H1 (cell line): Measurements from ENCODE around the gene TMC4. TPM values are rescaled to one million over a fixed set of nuclear protein-coding genes. Genes with fewer than 3 reads are reported as not detected.

Source experiments
- ATF3 ChIP-seq: IDR thresholded peaks from 2 replicates; pipeline ENCODE4 v1.6.1; 2011; ENCODE audit warnings: low read depth, mild to moderate bottlenecking, low read length; ENCODE audit not compliant: insufficient read depth
- CBX5 ChIP-seq: fragments of 300-800, 300-1000 bp; sonication (generic); IDR thresholded peaks from 2 replicates; pipeline ENCODE4 v1.7.1; 2016; ENCODE audit warnings: antibody characterized with exemption, low read length, low read depth
- CHD7 ChIP-seq: fragments of 300-600 bp; sonication (generic); IDR thresholded peaks from 2 replicates; pipeline ENCODE4 v1.7.1; 2012; ENCODE audit warnings: low read length, moderate library complexity, mild to moderate bottlenecking, inconsistent platforms; ENCODE audit not compliant: insufficient replicate concordance
- MAFK ChIP-seq: IDR thresholded peaks from 2 replicates; pipeline ENCODE4 v1.6.1; 2012; ENCODE audit warnings: low read depth, mild to moderate bottlenecking, improper control_type of control experiment, low read length
- NANOG ChIP-seq: IDR thresholded peaks from 2 replicates; pipeline ENCODE4 v1.6.1; 2011; ENCODE audit warnings: low read length, low read depth, mild to moderate bottlenecking, inconsistent platforms; ENCODE audit not compliant: insufficient read depth, poor library complexity, severe bottlenecking
- RAD21 ChIP-seq, 2 experiments: IDR thresholded peaks in 1 of 2; conservative IDR thresholded peaks in 1 of 2; 2 replicates each; pipeline ENCODE4 v1.6.1; 2011; ENCODE audit warnings: low read depth in 2 of 2, low read length in 2 of 2, improper control_type of control experiment in 1 of 2, inconsistent platforms in 1 of 2, mild to moderate bottlenecking in 1 of 2, moderate library complexity in 1 of 2
- RXRA ChIP-seq: IDR thresholded peaks from 2 replicates; pipeline ENCODE4 v1.6.1; 2011; ENCODE audit warnings: low read depth, mild to moderate bottlenecking, low read length, moderate library complexity; ENCODE audit not compliant: insufficient read depth
- TAF1 ChIP-seq: IDR thresholded peaks from 2 replicates; pipeline ENCODE4 v1.6.1; 2011; ENCODE audit warnings: mild to moderate bottlenecking, low read depth, low read length
- YY1 ChIP-seq: IDR thresholded peaks from 2 replicates; pipeline ENCODE4 v1.6.1; 2011; ENCODE audit warnings: low read depth, mild to moderate bottlenecking, low read length
- polyA plus RNA-seq, 7 experiments: library from polyadenylated mRNA; depleted of rRNA in 3 of 7; stranded (reverse) in 5 of 7; unstranded in 2 of 7; fragments of >200 nt in 5 of 7; fragments of 200-250 nt in 2 of 7; gene quantifications; 1 replicate in 5 of 7; 2 replicates in 1 of 7; 4 replicates in 1 of 7; pipeline versions ENCODE4 v1.2.1 to v1.2.3, GENCODE V29; 2011 to 2013; ENCODE audit warnings: missing spikeins in 2 of 7, mixed read lengths in 2 of 7
- total RNA-seq: library from RNA; stranded (reverse); fragmentation: NEBNext Ultra II Directional; extraction: Animal tissue kit (Norgen Biotek cat#: 25700); gene quantifications from 2 replicates; pipeline ENCODE4 v1.2.1, GENCODE V29; 2021

Gene TMC4
- total and polyA plus RNA-seq, 2 of the 8 experiments (the other 6 are each of a cell fraction or from before 2014, with no cell fraction given) = 5.5 to 6.3 TPM

GRCh38 chr19:54137699-54138488 lies 35.1 kb downstream of the TMC4 start, which contains the start of gene CNOT3 (continued):
- TF ChIP-seq CHD7 = no peak
- no peak for TF ChIP-seq CBX5
- TF ChIP-seq NANOG = no peak
- no peak for TF ChIP-seq ATF3
- TF ChIP-seq RAD21 (IDR thresholded peaks at IDR 0.05 in 1 of 2, conservative IDR thresholded peaks at IDR 0.05 in 1 of 2; ENCODE audit: low read depth in 2 of 2, low read length in 2 of 2) = no peak
- peak; percentile 97 for TF ChIP-seq YY1
- no peak for TF ChIP-seq RXRA
- TF ChIP-seq TAF1 = peak; percentile 90
- no peak for TF ChIP-seq MAFK
